Daoy (cell line): ENCODE measurements around the gene DIDO1. TPM values are rescaled to one million over a fixed set of nuclear protein-coding genes. Genes with fewer than 3 reads are reported as not detected.
A peak's percentile ranks its signal among the peaks of the same experiment; 100 is the strongest.

ENCODE experiments used
- DNase-seq: peaks from one replicate; pipeline ENCODE4 v3.0.0-alpha.2; 2015; ENCODE audit warnings: low read depth
- total RNA-seq: library from RNA; depleted of rRNA; stranded (reverse); fragments of >200 nt; shearing (Covaris generic); gene quantifications from 2 replicates; pipeline ENCODE4 v1.2.3, GENCODE V29; 2014

The DIDO1 gene
- total RNA-seq, 1 experiment from 2014 or later: 20.6 TPM

DNA sequence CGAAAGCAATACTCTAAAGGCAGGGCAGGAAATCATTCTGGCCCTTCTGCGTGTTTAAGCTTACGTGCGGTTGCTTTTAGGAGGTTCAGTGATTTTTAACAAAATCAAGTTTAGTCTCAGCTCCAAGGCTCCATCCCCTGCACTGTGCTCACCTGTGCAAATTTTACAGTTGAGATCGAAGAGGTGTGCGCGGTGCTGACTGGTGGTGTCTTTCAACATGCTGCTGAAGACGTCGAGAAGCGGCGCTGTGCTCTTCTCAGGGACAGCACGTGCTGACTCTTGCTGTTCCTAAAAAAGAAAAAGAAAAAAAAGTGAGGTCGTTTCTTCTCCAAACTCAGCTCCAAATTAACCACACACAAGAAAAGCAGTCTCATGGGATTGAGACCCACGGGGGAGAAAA is 32.0 kb downstream of the DIDO1 start:
- no peak for DNase-seq

DNA sequence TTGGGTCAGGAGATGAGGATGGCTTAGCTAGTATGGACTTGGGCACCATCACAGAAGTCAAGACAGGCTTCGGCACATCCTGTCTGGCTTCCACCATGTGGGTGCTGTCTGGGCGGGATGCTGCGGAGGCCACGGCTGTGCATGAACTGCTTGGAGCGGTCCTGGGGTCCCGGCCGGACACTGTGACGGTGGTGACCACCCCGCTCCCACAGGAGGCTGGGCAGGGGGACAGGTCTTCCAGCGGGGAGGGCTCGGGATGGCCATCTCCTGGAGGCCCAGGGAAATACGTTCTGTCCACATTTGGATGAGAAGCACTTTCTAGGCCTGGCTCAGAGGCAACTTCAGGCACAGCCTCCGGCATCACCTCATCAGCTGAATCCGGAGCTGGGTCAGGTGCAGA is 32.6 kb downstream of the DIDO1 start:
- no peak for DNase-seq

DNA sequence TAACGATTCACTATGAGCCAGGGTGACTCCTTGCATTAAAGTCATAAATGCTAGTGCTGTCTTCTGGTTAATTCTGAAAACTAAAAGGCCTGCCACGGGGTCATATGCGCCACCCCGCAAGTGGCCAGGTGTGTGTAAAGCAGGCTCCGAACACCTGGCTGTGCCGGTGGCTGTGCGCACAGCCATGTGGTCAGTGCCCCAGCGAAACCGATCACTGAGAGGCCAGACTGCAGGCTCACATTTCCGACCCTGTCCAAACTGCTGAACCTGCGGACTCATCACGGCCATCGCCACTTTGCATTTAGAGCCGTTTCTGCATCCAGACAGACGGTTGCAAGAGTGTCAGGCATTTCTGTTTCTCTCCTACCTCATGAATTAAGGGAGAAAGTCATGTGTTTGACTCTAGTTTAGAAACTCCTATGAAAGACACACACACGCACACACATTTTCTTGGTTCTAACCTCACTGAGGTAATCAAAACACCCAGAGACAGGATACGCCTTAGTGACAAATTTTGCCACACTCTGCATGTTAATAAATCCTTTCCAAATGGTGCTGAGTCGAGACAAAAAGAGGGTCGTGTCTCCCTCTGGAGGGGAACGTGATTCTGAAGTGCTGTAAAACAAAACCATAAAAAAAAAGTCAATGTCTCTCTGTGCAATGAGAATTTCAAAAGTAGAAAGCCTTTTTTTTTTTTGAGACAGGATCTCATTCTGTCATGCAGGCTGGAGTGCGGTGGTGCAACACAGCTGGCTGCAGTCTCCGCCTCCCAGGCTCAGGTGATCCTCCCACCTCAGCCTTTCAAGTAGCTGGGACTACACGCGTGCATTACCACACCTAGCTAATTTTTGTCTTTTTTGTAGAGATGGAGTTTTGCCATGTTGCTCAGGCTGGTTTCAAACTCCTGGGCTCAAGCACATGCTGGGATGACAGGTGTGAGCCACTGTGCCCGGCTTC is 33.7 kb downstream of the DIDO1 start:
- DNase-seq: no peak

DNA sequence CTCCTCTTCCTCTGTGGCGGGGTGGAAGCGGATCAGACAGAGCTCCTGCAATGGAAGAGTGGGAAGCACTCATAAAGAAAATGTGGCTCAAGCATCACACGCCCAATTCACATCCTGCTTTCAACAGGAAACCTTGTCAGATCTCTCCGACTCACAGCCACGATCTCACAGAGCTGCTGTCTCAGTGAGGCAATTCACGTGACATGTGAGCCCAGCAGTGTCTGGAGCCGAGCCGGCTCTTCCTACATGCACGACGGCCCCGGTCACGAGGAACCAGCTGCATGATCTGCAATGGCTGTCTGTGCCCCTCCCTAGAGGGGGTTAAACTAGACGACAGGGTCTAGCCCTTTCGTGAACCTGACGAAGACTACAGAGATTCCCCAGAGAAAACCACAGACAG is 35.2 kb downstream of the DIDO1 start:
- DNase-seq: no peak

DNA sequence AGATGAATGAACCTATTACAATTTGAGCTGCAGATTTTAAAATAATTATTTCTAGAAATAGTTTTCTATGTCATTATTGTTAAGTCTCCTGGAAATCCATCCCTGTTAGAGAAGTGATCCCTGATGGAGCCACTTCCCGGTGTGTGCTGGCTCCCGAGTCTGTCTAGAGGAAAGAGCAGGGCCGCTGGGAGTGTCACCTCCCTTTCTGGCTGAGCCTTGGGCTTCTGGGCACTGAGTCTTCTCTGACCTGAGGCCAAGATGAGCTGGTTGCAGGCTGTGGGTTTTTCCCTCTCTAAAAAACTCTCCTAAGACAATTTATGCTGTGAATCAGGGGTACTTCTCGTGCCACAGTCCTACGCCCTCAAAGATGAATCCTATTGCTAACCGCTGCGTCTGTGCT is 35.9 kb downstream of the DIDO1 start:
- no peak for DNase-seq

DNA sequence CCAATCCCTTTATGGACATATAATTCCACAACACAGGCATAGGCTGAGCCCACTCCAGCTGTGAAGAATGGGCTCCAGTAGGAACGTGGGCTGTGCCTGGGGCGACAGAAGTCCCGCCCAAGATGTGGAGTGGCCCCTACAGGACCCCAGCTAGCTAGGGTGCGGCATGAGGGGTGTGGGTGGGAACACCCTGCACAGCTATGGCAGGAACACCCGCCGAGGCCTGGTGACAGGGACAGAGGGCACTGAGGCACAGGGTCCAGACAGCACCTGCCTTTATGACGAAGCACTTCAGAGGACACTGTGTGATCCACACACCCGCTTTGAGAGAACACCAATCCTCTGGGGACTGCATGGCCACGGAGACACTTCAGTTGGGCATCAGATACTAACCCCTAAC is 36.4 kb downstream of the DIDO1 start:
- no peak for DNase-seq

DNA sequence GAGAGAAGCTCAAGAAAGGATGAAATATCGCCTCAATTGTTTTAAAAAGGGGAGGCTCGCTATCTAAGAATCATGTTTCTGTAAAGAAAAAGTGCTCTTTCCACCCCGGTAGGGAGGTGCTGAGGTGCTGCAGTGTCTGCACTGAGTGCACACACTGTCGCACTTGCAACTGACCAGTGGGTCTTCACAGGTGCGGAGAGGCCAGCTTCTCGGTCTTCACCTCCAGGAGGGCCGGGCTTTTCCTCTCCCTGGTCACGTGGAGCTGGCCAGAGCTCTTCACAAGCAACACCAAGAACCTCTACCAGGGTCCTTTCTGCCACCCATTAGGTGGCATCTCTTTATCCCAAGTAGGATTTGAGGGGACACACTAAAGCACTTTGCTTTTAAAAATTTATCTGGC is 36.9 kb downstream of the DIDO1 start:
- no peak for DNase-seq

DNA sequence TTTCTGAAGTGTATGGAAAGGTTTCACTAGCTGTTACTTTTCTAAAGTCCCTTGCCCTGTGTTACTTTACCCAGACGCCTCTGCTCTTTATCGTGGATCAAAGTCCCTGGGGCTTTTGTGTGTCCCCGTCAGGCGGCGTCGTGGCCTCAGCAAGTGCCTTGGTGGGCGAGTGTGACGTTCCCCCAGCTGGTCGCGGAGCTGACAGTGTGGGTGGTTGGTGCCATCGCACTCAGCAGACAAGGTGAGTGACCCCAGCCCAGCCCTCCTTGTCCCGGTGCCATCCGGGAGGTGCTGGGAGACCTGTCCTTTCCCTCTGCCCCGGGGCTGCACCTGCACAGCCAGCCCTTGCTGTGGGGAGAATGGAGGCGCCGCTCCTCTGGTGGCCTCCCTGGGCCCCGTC is 37.4 kb downstream of the DIDO1 start:
- no peak for DNase-seq

DNA sequence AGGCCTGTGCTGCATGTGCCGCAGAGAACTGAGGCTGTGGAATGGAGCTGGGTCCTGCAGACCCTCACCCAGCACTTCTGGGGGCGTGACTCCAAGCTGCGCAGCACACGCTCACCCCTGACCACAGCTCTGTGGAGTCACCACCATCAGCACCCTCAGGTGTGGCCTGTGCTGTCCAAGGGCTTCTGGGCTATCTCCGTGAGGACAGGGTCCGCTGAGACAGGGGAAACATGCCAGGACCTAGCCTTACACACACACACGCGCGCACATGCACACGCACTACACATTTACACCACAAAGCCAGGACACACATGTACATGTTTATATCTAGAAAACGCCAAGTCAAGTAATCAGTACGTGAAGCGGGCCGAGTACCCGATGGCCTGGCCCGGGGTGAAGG is 37.9 kb downstream of the DIDO1 start:
- DNase-seq: no peak

DNA sequence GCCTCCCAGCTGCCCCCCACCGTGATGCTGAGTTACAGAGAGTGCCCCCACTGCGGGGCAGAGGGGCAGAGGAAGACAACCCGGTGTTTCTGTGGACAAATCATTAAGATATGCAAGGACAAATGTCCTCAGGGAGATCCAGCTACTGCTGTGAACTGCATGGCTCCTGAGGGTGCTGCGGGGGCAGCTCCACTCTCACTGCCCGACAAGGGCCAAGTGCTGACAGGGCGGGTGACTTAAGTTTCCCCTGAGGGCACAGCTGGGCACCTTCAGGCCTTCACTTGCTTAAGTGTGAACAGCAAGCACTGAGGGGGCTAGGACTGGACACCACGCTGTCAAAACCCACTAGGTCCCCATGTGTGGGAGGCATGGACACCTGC is 38.5 kb downstream of the DIDO1 start:
- DNase-seq: no peak

DNA sequence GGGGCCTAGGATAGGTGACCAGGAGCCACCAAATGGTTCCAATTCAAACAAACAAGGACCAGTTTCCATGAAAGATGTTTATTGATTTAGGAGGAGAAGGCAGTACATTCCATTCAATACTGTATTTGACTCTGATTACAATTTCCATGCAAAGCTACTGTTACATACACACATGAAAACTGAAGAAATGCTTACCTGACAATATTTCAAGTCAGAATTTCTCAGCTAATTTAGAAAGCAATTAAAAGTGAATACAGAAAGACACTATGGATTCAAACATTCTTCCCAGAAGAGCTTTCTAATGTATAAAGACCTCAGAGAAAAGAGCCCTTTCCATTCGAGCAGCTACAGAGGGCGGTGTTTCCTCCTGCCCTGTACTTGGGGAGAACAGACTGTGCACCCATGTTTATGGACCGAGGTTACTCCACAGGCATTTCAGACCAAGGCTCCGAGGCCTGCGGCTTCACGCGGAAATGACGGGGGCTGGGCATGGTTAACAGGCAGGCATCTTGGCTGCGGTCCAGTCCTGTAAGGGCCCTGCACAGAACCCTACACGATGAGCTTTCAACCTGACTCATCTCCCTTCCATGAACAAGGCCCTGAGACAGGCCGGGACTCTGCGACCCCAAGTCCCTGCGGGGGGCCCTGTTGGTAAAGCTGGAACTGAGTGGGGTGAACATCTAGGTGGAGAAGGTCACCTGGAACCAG is 39.0 kb downstream of the DIDO1 start:
- peak; percentile 96 for DNase-seq

DNA sequence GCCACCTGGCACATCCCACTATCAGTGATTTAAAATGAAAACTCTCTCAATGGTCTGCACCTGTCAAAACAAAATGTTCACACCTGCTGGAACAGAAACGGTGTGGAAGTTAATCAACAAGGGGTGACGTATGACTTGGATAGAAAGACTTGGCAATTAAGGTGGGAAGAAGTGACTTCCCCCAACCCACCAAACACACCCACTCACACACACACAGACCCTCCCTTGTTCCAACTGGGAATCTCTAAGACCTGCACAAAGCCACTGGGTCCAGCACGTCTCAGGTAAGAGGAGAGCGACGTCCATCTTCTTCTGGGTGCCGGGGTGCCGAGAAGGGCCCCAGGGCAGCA is 39.6 kb downstream of the DIDO1 start:
- DNase-seq: no peak

DNA sequence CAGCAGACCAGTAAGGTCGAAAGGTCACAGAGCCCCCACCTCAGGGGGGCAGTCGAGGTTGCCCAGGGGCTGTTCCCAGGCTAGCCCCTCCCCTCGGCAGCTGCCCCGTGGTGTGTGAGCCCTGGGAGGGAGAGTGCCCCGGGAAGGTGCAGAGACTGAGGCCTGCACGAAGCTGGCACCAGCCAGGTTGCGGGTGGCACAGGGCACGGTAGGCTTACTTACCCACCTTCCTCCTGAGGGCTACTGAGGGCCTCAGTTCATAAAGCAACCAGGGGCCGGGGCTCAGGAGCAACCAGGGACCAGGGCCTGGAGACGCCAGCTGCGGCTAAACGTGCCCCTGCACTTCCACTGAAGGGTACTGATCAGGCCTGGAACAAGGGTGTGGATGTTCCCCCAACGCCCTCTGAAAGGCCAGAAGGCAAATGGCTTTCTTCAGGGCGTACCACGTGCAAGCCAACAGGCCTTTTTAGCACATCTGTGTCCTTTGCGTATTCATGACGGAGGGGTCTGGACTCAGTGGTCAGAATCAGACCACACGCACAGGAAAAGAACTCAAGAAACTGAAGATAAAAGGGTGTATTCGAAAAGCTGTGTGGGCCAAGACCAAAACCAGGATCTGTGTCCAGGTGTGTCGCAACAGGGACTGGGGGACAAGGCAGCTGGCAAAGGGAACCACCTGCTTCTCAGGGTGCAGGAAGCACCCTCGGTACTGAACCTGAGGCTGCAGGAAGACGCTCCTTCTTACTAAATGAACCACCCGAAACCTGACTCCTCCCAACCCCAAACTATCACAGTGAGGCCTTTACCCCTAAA is 40.2 kb downstream of the DIDO1 start:
- no peak for DNase-seq

DNA sequence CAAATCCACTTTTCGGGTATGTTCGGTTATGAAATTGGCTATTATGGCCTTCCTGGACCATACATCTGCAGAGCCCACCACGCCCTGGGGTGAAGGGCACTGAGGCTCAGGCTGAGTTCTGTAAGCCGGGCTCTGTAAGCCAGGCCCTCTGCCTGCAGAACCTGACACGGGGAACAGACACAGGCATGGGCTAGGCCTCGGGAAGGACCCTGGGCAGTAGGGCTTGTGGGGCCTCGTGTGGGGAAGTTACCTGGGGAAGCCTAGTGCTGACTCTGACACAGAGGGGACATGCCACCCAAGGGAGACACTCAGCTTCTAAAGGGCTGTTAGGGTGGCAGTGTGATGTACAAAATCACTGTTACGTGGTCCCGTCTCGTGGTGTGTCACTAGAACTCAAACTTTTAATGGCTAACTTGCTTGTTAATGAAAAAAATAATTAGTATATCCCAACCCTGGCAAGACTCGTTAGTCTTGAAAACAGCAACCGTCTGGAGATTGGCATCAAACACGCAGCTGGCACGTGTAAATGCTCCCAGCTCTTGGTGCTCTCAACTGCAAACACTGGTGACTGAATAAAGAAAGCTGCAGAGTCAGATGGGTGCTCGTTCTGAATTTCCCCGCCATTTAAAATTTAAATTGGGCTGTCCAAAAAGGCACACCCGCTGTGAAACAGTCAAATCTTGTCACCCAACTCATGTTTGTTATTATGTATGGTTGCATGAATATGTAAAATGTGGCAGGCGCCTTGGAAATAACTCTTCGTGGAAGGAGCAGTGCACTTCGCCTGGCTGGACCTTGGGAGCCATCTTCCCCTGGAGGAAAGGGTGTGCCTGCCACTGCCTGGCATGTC is 41.0 kb downstream of the DIDO1 start:
- DNase-seq: no peak

DNA sequence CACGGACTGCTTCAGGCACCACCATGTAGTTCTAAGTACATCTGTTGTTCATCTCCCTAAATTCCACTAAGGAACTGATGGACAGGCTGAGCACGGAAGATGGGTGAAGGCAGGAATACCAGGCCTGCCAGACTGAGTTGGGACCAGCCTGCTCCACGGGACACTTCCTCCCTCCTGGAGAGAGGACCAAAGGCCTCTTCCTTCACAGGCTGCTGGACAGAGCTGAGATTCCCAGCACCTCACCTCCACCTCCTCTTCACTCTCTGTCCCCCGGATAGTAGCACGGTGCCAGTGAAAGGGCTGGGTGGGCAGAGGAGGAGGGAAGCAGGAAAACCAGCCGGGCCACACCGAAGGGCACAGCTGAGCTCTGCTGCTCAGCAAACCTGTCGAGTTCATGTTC is 41.7 kb downstream of the DIDO1 start:
- DNase-seq: no peak

DNA sequence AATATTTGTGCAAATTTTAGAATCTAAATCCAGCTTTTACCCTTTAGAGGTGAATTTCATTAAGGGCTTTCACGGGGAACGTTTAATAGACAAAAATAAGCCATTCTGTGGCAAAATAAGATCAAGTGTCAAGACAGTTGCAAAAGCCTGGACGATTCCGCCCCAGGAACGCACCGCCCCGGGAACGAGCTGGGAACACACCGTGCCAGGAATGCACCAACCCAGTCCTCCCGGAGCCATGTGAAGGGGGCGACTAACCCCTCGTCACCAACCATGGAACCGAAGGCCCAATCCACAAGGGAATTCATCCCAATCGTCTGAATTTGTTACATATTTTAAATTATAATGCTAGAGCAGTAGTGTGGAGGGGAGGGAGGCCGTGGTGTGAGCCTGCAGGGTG is 43.9 kb downstream of the DIDO1 start:
- no peak for DNase-seq

DNA sequence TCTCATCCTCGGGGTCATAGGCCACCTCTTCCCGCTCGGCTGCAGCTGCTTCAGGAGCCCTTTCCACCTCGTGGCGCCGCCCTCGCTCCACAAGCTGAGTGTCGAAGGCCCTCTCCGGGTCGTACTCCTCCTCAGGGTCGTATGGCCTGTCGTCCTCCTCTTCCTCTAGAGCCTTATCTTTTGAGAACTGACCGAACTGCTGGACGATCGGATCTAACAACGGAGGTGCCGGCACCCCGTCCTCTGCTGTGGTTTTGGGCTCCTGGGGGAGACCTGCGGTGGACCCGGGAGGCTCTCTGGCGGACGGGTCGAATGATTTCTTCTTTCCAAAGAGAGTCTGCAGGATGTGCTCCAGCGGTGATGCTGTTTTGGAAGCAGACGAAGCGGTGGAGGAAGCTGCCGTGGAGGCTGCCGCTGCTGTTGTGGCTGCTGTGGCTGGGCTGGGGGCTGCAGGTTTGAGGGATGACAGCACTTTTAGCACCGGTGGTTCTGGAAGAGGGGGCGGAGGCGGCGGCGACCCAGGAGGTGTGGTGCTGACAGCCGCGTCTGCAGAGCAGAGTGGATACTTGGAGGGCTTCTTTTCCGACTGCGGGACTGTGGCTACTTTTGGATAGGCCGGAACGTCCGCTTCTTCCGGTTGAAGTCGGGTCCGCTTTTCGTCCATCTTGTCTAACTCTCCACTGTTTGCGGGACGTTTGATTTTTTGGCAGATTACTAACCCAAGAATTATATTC is 44.5 kb downstream of the DIDO1 start:
- DNase-seq: no peak

DNA sequence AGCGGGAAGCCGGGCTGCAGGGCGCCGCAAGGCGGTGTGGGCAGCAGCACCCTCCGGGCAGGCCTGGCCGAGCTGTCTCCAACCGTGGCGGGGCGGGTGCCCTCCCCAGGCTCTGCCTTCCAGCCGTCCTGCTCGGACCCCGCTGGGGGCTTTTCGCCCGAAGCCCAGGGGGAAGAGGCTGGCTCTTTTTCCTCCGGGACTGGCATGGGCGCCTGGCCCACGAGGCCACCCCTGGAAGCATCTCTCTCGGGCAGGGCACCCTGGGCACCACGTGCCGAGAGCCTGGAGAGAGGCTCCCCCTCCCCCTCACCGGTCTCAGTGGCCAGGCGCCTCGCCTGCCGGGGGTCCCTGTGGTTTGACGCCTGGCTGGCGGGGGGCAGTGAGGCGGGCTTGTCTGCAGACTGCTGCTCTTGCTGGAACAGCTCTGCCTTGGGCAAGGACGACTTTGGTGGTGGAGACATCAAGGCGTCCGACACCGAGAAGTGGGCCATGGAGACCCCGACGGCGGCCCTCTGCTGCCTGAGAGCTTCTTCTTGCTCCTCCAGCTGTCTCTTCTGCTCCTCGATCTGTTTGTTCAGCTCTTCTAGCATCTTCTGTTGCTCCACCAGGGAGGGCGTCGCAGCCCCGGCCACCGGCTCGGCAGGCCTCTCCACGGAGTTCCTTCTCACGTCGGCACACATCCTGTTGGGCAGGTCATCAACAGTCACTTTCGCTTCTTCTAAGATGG is 45.2 kb downstream of the DIDO1 start:
- DNase-seq: no peak

DNA sequence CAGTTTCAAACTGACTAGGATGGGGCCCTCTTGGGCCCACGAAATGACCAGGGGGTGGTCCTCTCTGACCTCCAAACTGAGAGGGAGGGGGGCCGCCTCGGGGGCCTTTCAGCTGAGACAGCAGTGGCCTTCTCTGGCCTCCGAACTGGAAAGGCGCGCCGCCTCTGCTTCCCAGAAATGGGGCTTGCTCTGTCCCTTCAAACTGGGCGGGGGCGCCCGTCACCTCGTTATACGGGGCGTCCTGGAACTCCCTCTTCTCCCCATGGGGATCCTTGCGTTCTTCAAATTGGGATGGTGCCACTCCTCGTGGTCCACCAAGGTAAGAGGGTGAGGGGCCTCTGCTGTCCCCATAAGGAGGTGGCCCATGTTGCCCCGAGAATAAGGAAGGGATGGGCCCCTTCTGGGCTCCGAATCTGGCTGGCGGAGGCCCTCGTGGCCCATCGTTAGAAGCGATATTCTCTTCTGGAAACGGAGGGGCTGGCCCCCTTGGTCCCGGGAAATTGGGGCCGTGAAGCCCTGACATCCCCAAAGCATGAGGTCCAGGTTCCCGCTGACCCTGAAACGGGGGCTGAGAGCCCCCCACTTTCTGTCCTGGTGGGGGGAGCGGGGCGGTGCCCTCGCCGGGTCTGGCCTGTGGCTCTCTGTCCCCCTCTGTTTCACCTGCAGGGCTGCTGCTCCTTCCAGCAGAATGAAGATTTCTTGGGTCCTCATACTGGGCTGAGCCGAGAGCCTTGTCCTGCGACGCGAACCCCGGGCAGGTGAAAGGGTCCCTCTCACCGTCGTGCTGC is 46.0 kb downstream of the DIDO1 start:
- no peak for DNase-seq
